Common myeloid progenitor, CD34-positive (primary cell): ENCODE results near the gene SPINDOC.

Source experiments
- CTCF ChIA-PET: fragments of 350-600 bp; sonication (Branson Sonifier 250); formaldehyde crosslinking; loops from one replicate; lab custom pipeline; 2021; ENCODE audit warnings: antibody characterized with exemption; lab: Charles Lee
- POLR2A ChIA-PET: fragments of 350-600 bp; sonication (Branson Sonifier 250); formaldehyde crosslinking; loops from one replicate; lab custom pipeline; 2021; ENCODE audit warnings: antibody characterized with exemption; lab: Charles Lee
- DNase-seq, 3 donors: peaks; one replicate each; pipeline versions ENCODE4 v3.0.0 to v3.0.0-alpha.2; 2013
- H3K27ac ChIP-seq, 2 experiments: 1 replicate in 1 of 2; 2 replicates in 1 of 2; pipeline ENCODE4 v1.7.0; 2013; ENCODE audit warnings: inconsistent platforms in 2 of 2, low read length in 2 of 2, mild to moderate bottlenecking in 2 of 2, low read depth in 1 of 2, moderate library complexity in 1 of 2; ENCODE audit not compliant: severe bottlenecking in 2 of 2, insufficient read depth in 1 of 2, poor library complexity in 1 of 2
- H3K27me3 ChIP-seq, 5 experiments: replicated peaks in 2 of 5; 1 replicate in 3 of 5; 2 replicates in 2 of 5; pipeline versions ENCODE4 v1.6.1 to v1.7.0; 2013; ENCODE audit warnings: low read length in 4 of 5, mild to moderate bottlenecking in 2 of 5, moderate library complexity in 2 of 5, inconsistent platforms in 1 of 5; ENCODE audit not compliant: insufficient read depth in 5 of 5, control insufficient read depth in 4 of 5
- H3K36me3 ChIP-seq, 4 experiments: 1 replicate in 2 of 4; 2 replicates in 2 of 4; pipeline versions ENCODE4 v1.6.1 to v1.7.0; 2013; ENCODE audit warnings: low read length in 3 of 4, control low read depth in 1 of 4, mild to moderate bottlenecking in 1 of 4; ENCODE audit not compliant: control insufficient read depth in 4 of 4, insufficient read depth in 4 of 4
- H3K4me1 ChIP-seq, 4 experiments: 1 replicate in 3 of 4; 2 replicates in 1 of 4; pipeline versions ENCODE4 v1.6.1 to v1.7.1; 2013; ENCODE audit warnings: low read length in 3 of 4, mild to moderate bottlenecking in 3 of 4, control low read depth in 1 of 4, inconsistent platforms in 1 of 4, moderate library complexity in 1 of 4; ENCODE audit not compliant: control insufficient read depth in 4 of 4, insufficient read depth in 4 of 4; ENCODE audit errors: control extremely low read depth in 1 of 4
- H3K4me3 ChIP-seq, 7 experiments: 1 replicate in 4 of 7; 2 replicates in 3 of 7; pipeline versions ENCODE4 v1.5.1 to v1.7.0; 2013; ENCODE audit warnings: mild to moderate bottlenecking in 7 of 7, low read length in 6 of 7, moderate library complexity in 6 of 7, inconsistent platforms in 2 of 7, low read depth in 2 of 7, control low read depth in 1 of 7; ENCODE audit not compliant: insufficient read depth in 4 of 7, control insufficient read depth in 1 of 7; ENCODE audit errors: extremely low read depth in 1 of 7
- H3K9me3 ChIP-seq, 5 experiments: 1 replicate in 4 of 5; 2 replicates in 1 of 5; pipeline versions ENCODE4 v1.6.1 to v1.7.1; 2013; ENCODE audit warnings: low read length in 4 of 5, mild to moderate bottlenecking in 2 of 5, inconsistent platforms in 1 of 5, low read depth in 1 of 5, moderate library complexity in 1 of 5; ENCODE audit not compliant: control insufficient read depth in 4 of 5, insufficient read depth in 2 of 5; ENCODE audit errors: control extremely low read depth in 1 of 5
- WGBS: methylation state at CpG from one replicate; pipeline ENCODE4 v1.1.5; 2013; ENCODE audit not compliant: insufficient coverage; 5-methylcytosine and 5-hydroxymethylcytosine counted together

SPINDOC gene

DNA sequence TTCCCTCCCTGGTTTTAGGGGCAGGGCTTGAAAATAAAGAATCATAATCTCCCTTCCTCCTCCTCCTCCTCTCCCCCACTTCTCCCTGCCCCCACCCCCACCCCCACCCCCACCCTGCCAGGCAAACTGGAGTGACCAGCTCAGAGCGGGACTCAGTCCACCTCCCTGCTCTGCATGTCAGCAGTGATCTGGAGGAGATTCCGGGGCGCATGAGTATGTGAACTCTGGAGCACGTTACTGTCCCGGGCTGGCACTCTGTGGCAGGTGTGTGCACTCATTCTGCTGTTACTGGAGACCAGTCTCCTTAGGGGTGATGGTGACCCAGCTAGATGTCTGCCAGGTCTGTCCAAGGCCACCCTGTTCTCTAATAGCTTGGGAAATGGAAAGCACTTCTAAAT lies 59.5 kb downstream of the SPINDOC start:
- DNase-seq, result no peak
- 70% methylated on average over 2 of the region's 5 CpGs for WGBS
- H3K36me3 ChIP-seq, result peaks cover 0 to 5% (median 2%) of the 10 kb centered on the region in 4 experiments
- peaks cover 15 to 77% (median 70%) of the 10 kb centered on the region in 4 experiments for H3K4me1 ChIP-seq
- no peaks in the 10 kb centered on the region for H3K9me3 ChIP-seq
- H3K27me3 ChIP-seq, result no peaks in the 10 kb centered on the region
- CTCF ChIA-PET, result interaction anchor here (0.6 to 9.6 kb wide), 22 partner anchors 10 to 276 kb away, joined by 3 to 71 read pairs (median 4); partner anchors contain the start of gene MARK2
- POLR2A ChIA-PET, result no interaction called here
- no peak overlapping the region for H3K27ac ChIP-seq
- H3K4me3 ChIP-seq, result no peak overlapping the region

DNA sequence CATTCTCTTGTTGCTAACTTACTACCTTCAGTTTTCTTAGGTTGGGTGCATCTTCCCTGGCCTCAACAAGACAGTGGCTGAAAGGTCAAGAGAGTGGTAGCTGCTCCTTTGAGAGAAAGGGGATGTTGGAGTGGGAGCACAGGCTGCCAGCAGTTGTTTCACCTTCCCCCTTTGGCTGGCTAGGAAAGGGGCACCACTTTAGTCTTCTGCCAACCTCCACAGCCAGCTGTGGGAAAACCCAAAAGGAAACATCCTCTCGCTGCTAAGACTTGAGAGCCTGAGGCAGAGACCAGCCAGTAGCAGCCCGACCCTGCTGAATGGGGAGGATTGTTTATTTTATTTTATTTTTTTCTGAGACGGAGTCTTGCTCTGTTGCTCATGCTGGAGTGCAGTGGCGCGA lies 60.1 kb downstream of the SPINDOC start:
- 81% methylated on average over 4 of the region's 5 CpGs for WGBS
- no peak for DNase-seq
- peaks cover 13 to 73% (median 65%) of the 10 kb centered on the region in 4 experiments for H3K4me1 ChIP-seq
- peaks cover 0 to 5% (median 2%) of the 10 kb centered on the region in 4 experiments for H3K36me3 ChIP-seq
- ChIA-PET CTCF (interaction anchor here (0.6 to 9.6 kb wide), 22 partner anchors 10 to 276 kb away, joined by 3 to 71 read pairs (median 4); partner anchors contain the start of gene MARK2), POLR2A (no interaction called here)
- H3K4me3 ChIP-seq, result no peak overlapping the region
- no peaks in the 10 kb centered on the region for H3K9me3 ChIP-seq
- no peaks in the 10 kb centered on the region for H3K27me3 ChIP-seq
- peak overlapping the region in 1 of 2 experiments; percentile 12 for H3K27ac ChIP-seq

DNA sequence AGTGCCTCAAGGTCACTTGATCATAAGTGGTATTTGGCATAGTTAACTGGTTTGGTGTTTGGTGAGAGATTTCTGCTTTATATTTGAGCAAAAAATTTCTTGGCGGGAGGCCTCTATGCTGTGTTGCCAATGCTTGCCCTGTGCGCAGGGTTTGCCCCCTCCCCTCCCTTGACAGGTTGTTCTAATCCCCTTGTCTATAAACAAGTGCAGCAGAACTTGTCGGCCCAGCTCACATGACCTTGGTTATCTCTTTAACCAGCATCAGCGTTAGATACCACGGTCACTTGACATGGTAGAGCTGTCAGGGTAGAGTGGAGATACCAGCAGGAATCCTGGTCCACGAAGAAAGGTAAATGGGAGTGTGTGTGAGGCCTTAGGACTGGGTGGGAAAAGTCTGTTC lies 61.3 kb downstream of the SPINDOC start:
- Histone ChIP-seq H3K4me1 (peaks cover 11 to 65% (median 56%) of the 10 kb centered on the region in 4 experiments), H3K27me3 (no peaks in the 10 kb centered on the region), H3K27ac (no peak overlapping the region), H3K36me3 (peaks cover 0 to 8% (median 5%) of the 10 kb centered on the region in 4 experiments), H3K9me3 (no peaks in the 10 kb centered on the region), H3K4me3 (no peak overlapping the region)
- DNase-seq, result no peak
- 100% methylated on average over 1 of the region's 6 CpGs for WGBS
- ChIA-PET POLR2A (no interaction called here), CTCF (interaction anchor here (0.8 to 9.6 kb wide), 9 partner anchors 12 to 160 kb away, joined by 3 to 71 read pairs (median 3); partner anchors contain the start of gene MARK2)

DNA sequence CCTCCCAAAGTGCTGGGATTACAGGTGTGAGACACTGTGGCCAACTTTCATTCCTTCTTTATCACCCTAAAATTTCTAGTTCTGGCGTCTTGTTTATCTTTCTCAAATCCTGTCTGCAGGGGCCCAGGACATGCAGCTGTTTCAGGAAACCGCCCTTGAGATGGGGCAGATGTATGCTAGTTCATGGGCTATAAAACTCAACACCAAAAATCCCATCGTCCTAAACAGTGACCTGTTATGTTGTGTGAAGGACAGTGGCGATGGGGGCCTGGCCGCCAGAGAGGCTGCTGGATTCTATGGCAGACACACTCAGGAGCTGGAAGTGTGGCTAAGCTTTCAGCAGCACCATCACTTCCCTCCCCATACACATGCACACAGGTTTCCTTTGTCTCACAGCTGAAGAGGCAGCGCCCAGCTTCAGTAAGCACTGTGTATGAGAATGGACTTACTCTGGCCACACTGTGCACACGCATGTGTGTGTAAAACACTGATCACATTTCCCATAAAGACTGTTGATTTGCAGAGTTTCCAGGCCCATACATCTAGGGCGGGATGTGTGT lies 62.3 kb downstream of the SPINDOC start:
- Histone ChIP-seq H3K27me3 (no peaks in the 10 kb centered on the region), H3K27ac (no peak overlapping the region), H3K4me3 (no peak overlapping the region), H3K9me3 (no peaks in the 10 kb centered on the region), H3K36me3 (peaks cover 0 to 8% (median 5%) of the 10 kb centered on the region in 4 experiments), H3K4me1 (peaks cover 6 to 65% (median 55%) of the 10 kb centered on the region in 4 experiments)
- 82% methylated on average over 3 of the region's 8 CpGs for WGBS
- CTCF ChIA-PET, result interaction anchor here (0.8 to 9.6 kb wide), 10 partner anchors 11 to 274 kb away, joined by 3 to 71 read pairs (median 4); partner anchors contain the start of genes MARK2 and ZFTA
- DNase-seq, result no peak
- POLR2A ChIA-PET, result no interaction called here

- Histone ChIP-seq H3K4me3 (no peak overlapping the region), H3K27me3 (no peaks in the 10 kb centered on the region), H3K9me3 (no peaks in the 10 kb centered on the region), H3K27ac (no peak overlapping the region), H3K36me3 (peaks cover 0 to 8% (median 5%) of the 10 kb centered on the region in 4 experiments), H3K4me1 (peaks cover 8 to 67% (median 56%) of the 10 kb centered on the region in 4 experiments)
- CTCF ChIA-PET, result interaction anchor here (0.7 to 9.6 kb wide), 8 partner anchors 10 to 273 kb away, joined by 3 to 71 read pairs (median 4); partner anchors contain the start of genes MARK2 and ZFTA
- POLR2A ChIA-PET, result no interaction called here
- no peak for DNase-seq
- 100% methylated on average over 6 of the region's 6 CpGs for WGBS
Observed at GRCh38 chr11:63876616-63877015, 63.4 kb downstream of the SPINDOC start.
